PC-9 (cell line): ENCODE measurements around the gene NDUFA7.

ENCODE experiments used
- CTCF ChIP-seq: fragments of 200-600 bp; sonication (generic); conservative IDR thresholded peaks from 2 replicates; pipeline ENCODE4 v1.6.1; 2017; ENCODE audit warnings: mixed run types, antibody characterized with exemption, mild to moderate bottlenecking, moderate library complexity
- EZH2 ChIP-seq: fragments of 200-600 bp; sonication (generic); IDR thresholded peaks from 2 replicates; pipeline ENCODE4 v1.8.0; 2017; ENCODE audit warnings: antibody characterized with exemption, low read depth

GRCh38 chr19:8324186-8325050, 3.2 kb upstream of the NDUFA7 start:
- no peak; the same call in 1 of the 2 replicates for TF ChIP-seq CTCF
- no peak for TF ChIP-seq EZH2
